Stimulated activated CD4-positive, alpha-beta T cell treated with anti-CD3 and anti-CD28 coated beads, Interleukin-15, amount 100 ng/mL, for 48 hours (primary cell): ENCODE results near the gene FCRLB.
"Not testable (repeated sequence)": the region's sequence is repeated elsewhere in the genome, so short reads cannot be mapped to it uniquely, and the experiment has no call there.

Experiments
- DNase-seq, 2 donors: peaks; one replicate each; pipeline ENCODE4 v3.0.0-alpha.2; 2020; ENCODE audit warnings: low read depth in 2 of 2

FCRLB gene

GRCh38 chr1:161739865-161740566, 18.7 kb downstream of the FCRLB start:
- DNase-seq: no peak

GRCh38 chr1:161740921-161741320, 19.6 kb downstream of the FCRLB start:
- no peak for DNase-seq

- DNase-seq: no peak
Measured at GRCh38 chr1:161743231-161743630, 21.9 kb downstream of the FCRLB start.

- no peak for DNase-seq
Measured at GRCh38 chr1:161747801-161748200, 26.5 kb downstream of the FCRLB start.

GRCh38 chr1:161749509-161750407, 28.4 kb downstream of the FCRLB start, which contains the start of gene DUSP12:
DUSP12 (plus strand) TSS chr1:161749786; CDS start chr1:161749802, 16 bp downstream.
- DNase-seq: peak; percentile 87 to 88

GRCh38 chr1:161763522-161764098, 42.3 kb downstream of the FCRLB start:
- no peak for DNase-seq

- peak; percentile 68 to 74 for DNase-seq
Measured at GRCh38 chr1:161766102-161766981, 45.0 kb downstream of the FCRLB start, which contains the start of gene ATF6. ATF6 (plus strand) TSS chr1:161766320; CDS start chr1:161766361, 41 bp downstream.

- DNase-seq: no peak
Measured at GRCh38 chr1:161768461-161768860, 47.1 kb downstream of the FCRLB start.

GRCh38 chr1:161768986-161769672, 47.8 kb downstream of the FCRLB start:
- DNase-seq: no peak

GRCh38 chr1:161769673-161770045, 48.3 kb downstream of the FCRLB start:
- not testable (repeated sequence) for DNase-seq

GRCh38 chr1:161770250-161770649, 48.9 kb downstream of the FCRLB start:
- no peak for DNase-seq

GRCh38 chr1:161771161-161771560, 49.8 kb downstream of the FCRLB start:
- no peak for DNase-seq

- DNase-seq: no peak
Measured at GRCh38 chr1:161771973-161772372, 50.6 kb downstream of the FCRLB start.

- no peak for DNase-seq
Measured at GRCh38 chr1:161772397-161772796, 51.1 kb downstream of the FCRLB start.

GRCh38 chr1:161773791-161774190, 52.4 kb downstream of the FCRLB start:
- no peak for DNase-seq

GRCh38 chr1:161777261-161777660, 55.9 kb downstream of the FCRLB start:
- DNase-seq: no peak
